HG03457 (cell line): ENCODE measurements around the gene MOSMO.

ENCODE experiments used
- ATAC-seq: cut with Tn5 transposase; IDR thresholded peaks from one replicate; pipeline ENCODE4 v1.9.1; 2021; ENCODE audit warnings: moderate number of reproducible peaks; ENCODE audit not compliant: unreplicated experiment

Gene MOSMO

DNA sequence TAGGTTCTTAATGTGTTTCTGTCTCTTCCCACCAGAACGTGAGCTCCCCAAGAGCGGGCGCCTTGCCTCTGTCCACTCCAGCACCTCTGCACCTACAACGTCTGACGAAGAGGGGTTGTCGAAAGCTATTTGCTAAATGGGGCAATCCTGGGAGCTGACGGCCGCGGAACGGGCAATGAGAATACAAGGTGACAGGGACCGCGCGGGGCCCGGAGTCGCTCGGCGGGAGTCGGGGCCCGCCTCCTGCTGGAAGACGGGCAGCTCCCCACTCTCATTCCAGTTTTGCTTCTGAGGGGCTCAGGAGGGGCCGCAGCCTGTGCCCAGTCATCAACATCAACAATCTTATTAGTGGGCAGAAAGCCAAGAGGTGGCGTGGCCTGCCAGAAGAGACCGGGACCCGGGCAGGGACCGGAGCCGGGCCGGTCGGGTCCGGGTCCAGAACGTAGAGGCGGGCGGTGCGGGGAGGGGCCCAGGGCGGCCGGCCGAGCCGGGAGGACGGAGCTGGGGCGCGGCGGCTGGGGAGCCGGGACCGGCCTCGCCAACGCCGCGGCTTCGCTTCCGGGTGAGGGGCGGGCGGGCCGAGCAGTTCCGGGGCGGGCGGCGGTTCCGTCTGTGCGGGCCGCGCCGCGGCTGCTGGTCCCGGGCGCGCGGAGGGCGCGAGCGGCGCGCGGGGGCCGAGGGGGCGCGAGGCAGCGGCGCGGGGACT, at the start of gene MOSMO:
TSS of gene MOSMO (plus strand) at position 603 of the 706 bp plus-strand sequence. CDS start 191 bp downstream, outside the sequence.
- ATAC-seq = peak; percentile 60

DNA sequence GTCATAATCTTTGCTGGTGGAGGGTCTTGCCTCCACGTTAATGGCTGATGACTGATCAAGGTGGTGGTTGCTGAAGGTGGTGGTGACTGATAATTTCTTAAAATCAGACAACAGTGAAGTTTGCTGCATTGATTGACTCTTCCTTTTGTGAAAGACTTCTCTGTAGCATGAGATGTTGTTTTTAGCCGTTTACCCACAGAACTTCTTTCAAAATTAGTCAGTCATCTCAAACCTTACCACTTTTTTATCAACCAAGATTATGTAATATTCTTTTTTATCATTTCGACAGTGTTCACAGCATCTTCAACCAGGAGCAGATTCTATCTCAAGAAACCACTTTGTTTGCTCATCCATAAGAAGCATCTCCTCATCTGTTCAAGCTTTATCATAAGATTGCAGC, 48.9 kb upstream of the MOSMO start:
- no peak for ATAC-seq

- ATAC-seq = no peak
Observed at GRCh38 chr16:21962475-21962874, 45.4 kb upstream of the MOSMO start.

DNA sequence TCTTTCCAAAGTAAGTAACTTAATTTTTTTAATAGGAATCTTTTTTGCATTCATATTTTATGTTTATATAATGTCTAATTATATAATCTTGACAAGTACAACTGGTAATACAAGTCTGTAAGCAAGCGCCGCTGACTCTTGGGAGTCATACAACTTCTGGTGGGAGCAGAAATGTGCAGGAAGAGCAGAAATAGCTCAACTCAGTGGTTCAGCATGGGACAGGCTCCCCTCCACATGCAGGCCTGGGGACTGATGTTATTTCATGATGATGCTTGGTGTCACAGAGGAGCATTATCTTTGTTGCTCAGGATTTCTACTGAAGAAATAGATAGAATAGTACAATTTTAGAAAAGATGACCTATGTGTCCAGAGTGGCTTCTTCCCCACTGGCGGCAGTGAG, 44.0 kb upstream of the MOSMO start:
- no peak for ATAC-seq

DNA sequence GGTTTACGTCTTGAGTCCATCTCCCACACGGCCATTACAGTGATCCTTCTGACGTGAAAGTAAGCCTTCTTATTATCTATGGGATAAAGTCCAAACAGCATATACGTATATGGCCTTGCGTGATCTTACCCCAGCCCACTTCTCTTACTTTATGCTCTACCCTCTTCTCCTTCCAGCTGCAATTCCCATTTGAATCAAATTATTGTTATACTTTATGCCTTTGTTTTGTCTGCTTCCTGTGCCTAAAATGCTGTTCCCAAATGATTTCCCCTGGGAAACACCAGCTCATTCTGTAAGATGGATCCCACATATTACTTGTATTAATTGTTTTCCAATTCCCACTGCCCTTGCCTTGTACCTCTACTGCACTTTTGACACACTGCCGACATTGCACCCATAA, 43.6 kb upstream of the MOSMO start:
- ATAC-seq = no peak

- ATAC-seq = no peak
Observed at GRCh38 chr16:21971856-21972255, 36.1 kb upstream of the MOSMO start.

DNA sequence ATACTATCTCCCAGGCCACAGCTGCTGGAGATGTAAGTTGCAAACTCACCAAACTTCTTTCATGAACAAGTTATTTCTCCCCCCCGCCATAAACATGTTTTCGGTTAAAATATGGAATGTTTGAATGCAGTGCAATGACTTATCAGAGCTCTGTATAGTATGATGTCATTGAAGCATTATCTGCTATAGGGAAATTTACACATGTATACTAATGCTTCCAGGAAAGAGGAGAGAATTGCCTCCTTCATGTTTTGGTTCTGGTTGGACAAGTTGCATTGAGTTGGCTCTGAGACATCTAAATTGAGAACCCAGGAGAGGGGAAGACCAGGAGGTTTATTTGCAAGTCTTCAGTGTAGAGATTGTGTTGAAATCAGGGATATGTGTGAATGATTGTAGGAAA, 34.0 kb upstream of the MOSMO start:
- ATAC-seq = no peak

DNA sequence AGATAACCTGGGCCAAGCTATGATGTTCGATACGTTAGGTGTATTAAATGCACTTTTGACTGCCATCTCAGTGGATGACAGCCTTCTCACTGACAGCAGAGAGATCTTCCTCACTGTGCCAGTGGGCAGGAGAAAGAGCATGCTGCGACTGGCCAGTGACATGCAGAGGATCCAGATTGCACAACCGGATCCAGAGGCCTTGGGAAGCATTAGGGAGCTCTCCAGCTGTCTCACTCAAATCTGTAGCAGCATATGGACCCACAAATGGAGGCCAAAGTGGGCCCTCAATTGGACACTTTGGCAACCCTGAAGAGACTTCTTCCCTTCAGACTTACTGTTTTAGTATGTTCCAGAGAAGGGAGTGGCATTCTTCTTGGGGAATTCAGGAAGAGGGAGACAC, 27.9 kb upstream of the MOSMO start:
- no peak for ATAC-seq

DNA sequence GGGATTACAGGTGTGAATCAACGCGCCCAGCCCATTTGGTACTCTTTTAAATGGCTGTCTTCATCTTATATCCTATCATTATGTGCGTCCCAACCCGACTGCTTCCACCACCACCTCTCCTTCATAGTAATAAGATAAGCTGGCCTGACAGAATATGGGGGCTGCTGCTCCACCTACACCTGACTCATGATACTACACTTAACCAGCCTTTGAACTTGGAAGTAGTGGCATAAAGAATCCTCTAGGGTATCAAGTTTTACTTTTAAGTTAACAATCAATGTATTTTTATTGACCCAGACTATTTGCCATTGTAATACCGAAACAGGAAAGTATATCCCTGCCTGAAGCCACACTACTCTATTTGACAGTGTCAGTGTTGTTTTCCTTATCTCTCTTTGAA, 25.8 kb upstream of the MOSMO start:
- no peak for ATAC-seq

DNA sequence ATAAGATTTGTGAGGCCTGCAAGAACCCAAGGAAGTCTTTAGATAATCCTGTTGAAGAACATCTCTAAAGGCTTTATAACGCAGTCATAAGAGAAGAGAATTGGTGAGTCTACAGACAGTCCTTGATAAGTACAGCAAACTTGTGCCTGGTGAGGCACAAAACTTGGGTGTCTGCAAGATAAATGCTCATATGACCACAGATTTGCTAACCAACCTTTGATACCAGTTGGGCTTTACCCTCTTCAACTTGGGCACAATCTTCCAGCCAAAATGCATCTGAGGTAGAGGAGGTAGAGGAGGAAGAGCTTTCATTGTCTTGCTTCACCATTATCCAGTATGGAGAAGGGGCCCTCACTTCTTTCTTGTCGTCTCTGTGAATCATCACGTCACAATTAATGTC, 23.8 kb upstream of the MOSMO start:
- ATAC-seq = no peak

- ATAC-seq = no peak
Observed at GRCh38 chr16:21985524-21985923, 22.4 kb upstream of the MOSMO start.

GRCh38 chr16:21986692-21987246, 21.1 kb upstream of the MOSMO start:
- no peak for ATAC-seq

GRCh38 chr16:21987498-21987897, 20.4 kb upstream of the MOSMO start:
- no peak for ATAC-seq

GRCh38 chr16:21989133-21989532, 18.8 kb upstream of the MOSMO start:
- ATAC-seq = no peak

- no peak for ATAC-seq
Observed at GRCh38 chr16:21989751-21990150, 18.2 kb upstream of the MOSMO start.

DNA sequence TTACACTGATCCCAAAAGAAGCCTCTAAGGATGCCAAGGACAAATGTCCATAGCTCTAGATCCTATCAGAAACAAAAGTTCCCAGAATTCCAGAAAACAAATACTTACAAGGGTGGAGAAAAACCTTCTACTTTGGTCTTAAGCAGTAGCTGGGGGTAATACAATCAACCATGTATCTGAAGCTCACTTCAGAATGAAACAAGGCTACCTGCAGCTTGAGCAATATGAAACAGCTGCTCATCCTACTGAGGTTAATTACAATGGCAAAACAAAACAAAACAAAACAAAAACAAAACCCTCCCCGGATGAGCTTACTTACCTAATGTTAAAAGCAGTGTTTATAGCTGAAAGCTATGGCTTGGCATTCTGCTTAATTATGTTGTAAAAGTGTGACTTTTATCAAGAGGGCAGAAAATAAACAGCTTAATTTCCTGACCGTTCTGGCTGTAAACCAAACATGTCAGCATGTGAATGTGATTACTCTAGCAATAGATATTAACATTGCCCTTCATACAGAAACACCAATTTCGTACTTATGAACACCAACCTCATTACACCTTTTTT, 17.4 kb upstream of the MOSMO start:
- no peak for ATAC-seq

DNA sequence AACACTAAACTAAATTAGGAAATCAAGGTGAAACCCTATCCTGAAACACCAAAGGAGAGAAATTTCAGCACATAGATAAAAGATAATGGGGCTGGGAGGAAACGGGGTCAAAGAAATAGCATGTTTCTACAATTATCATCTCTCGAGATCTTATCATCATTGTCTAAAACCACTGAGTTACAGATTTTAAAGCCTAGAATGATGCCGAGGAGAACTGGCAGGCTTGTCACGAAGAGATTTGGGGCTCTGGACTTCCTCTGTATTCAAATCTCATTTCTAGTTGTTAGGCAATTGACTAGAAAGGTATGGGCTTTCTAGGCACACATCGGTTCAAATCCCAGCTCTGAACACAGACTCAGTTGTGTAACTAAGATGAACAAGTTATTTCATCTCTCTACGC, 16.3 kb upstream of the MOSMO start:
- ATAC-seq = no peak

- ATAC-seq = no peak
Observed at GRCh38 chr16:21994856-21995465, 12.9 kb upstream of the MOSMO start.

DNA sequence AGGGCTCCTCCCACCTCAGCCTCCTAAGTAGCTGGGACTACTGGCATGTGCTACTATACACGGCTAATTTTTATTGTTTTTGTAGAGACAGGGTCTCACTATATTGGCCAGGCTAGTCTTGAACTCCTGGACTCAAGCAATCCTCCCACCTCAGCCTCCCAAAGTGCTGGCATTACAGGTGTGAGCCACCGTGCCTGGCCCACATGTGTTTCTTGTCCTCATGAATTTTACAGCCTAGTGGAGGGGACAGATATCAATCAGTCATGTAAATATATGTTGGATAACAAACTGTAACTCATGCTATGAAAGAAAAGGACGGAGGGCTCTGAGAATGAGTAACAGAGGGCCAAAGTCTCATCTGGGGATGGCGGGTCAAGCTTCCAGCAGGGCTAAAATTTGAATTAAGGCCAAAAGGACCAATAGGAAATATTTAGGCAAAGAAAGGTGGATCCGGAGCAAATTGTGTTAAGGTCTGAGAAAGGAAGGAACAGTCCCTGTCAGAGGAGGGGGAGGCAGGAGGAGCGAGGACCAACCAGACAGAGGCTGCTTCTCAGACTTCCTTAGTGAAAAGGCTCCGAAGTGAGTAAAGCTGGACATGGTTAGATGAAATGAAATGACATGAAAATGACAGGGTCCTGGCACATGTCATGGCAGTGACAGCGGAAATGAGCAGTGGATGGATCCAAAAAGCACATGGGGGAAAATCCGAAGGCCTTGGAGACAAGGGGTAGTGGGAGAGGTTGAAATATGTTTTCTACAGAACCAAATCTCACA, 10.8 kb upstream of the MOSMO start:
- no peak for ATAC-seq

GRCh38 chr16:21997697-21998480, 10.0 kb upstream of the MOSMO start:
- no peak for ATAC-seq

DNA sequence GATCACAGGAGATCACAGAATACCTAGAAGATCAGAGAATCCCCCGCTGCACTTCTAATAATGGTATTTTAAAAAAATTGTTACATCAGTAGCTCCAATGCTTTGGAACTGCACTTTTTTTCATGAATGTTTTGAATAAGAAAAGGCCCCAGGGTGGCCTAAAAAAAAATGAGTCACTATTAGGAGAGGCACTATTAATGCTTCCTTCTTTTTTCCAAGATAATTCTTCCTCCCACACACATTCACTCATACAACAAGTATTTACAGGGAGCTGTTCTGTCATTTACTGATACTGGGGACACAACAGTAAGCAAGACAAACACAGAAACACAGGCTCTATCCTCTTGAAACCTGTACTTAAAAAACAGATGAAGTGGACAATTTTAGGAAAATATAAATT, 6.3 kb upstream of the MOSMO start:
- ATAC-seq = no peak
